Measurements from ENCODE around the gene BANP.
"Not testable (repeated sequence)": the region's sequence is repeated elsewhere in the genome, so short reads cannot be mapped to it uniquely, and the experiment has no call there.

The BANP gene

DNA sequence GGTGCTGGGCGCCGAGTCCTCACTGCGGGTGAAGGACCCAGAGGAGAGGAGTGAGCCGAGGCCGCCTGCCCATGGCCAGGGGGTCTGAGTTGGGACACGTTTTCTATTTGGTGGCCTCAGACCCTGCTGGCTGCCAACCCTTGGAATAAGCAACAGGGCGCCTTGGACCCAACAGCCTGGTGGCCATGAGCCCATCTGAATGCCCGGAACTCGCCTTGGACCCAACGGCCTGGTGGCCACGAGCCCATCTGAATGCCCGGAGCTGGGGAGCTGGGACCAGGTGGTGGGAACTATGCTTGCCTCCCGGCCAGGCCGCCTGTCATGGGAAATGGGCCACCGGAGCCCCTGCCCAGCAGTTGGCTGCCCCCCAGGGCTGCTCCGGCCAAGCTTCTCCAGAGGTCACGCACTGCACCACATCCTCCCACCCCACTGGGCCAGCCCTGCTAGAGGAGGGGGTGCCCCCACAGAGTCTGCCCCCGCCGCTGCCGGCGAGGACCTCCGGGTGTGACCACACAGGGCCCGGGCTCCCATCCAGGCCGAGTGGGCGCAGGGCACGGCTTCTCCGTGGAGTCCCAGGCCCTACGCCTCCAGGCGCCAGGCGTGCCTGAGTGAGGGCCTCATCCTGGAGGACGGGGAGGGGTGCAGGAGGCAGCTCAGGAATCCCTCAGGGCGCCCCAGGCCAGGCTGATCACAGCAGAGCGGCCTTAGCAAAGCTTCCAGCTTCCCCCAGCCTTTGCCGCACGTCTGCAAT lies 140.2 kb downstream of the BANP start:
- DNase-seq (ENCODE audit: extremely low spot score, insufficient read length, low read depth); FAIRE-seq: not testable (repeated sequence)

DNA sequence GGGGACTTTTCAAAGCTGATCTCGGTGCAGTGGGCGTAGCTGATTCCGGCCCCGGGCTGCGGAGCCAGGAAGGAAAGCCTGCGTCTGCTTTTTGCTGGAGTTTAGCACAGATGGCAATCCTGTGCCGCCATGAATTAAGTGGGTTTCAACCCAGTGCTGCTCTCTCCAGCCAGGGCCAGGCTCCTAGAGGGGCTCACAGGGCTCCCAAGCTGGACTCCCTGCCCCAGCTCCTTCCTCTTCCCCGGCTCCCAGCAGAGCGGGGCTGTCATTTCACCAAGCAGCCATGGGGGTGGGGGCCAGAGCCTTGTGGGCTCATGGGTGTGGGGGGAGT lies 140.7 kb downstream of the BANP start:
- DNase-seq (ENCODE audit: extremely low spot score, insufficient read length, low read depth); FAIRE-seq: not testable (repeated sequence)

DNA sequence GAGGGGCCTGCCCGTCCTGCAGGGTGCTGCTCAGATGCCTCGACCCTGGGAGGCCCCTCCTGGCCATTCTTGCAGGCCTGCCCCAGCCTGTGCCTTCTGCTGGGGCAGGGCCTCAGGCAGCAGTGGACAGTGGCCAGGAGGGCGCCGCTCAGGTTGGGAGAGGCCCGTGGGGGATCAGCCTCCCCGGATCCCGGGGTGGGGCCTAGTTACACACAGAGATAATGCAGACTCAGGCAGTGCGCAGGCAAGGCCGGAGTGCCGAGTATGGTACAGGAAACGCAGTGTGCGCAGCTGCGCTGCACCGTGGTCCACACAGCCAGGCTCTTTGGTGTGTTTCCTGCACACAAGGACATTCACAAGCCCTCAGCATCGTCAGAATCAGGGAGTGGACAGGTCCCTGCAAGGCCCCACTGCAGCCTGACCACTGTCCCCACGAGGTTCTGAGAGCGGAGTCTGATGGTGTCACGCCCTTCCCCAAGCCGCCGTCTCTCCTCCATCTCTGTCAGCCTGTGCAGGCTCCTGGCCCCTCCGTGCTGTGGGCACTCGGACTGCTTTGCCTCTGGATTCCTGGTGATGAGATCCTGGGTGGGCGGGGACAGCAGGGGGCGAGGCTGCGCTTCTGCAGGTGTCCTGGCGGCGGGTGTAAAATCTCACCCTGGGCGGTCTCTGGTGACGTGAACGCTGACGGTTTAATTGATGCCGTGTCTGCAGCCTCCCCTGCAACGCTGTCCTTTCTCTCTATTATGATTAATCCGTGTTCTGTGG lies 141.7 kb downstream of the BANP start:
- FAIRE-seq; DNase-seq (ENCODE audit: extremely low spot score, insufficient read length, low read depth): not testable (repeated sequence)

DNA sequence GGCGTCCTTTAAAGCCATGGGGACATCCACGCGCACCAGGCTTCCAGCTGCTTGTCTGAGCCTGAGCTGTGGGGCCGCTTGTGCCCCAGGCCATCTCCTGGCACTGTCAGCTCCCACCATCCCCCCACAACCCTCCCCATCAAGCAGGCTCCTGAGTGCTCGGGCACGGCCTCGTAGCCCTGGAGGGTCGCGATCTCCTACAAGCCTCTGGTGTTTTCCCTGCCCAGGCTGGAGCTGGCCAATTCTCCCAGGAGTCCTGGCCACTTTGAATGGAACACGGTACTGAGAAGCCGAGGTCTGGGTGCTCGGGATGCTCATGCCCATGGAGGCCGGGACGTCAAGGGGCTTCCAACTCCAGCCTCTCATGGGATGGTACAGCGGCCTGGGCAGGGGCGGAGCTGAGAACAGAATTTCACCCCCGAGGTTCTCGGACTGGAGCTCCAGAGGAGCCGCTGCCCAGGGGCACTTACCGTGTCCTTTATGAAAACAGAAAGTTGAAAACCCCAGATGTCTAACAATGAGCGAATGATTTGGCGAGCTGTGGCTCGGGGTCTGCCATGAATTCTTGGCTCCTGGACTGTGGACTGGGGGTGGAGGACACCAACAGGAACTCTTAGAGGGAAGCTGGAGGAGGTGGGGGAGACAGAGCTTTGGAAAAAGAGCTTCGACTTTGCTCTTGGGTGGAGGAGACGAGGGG lies 142.5 kb downstream of the BANP start:
- DNase-seq (ENCODE audit: extremely low spot score, insufficient read length, low read depth); FAIRE-seq: not testable (repeated sequence)

DNA sequence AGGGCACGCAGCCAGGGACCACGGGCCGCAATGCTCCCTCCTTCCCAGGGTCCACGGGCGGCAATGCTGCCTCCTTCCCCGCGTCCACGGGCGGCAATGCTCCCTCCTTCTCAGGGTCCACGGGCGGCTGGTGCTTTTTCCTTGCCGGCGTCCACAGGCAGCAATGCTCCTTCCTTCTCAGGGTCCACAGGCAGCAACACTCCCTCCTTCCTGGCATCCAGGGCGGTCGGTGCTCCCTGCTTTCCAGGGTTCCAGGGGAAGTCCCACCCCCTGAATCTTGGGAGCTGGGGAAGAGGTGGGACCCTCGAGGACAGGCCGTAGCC lies 143.0 kb downstream of the BANP start:
- not testable (repeated sequence) for DNase-seq (ENCODE audit: extremely low spot score, insufficient read length, low read depth); FAIRE-seq

GRCh38 chr16:88094900-88095299 lies 143.7 kb downstream of the BANP start:
- FAIRE-seq; DNase-seq (ENCODE audit: extremely low spot score, insufficient read length, low read depth): not testable (repeated sequence)

DNA sequence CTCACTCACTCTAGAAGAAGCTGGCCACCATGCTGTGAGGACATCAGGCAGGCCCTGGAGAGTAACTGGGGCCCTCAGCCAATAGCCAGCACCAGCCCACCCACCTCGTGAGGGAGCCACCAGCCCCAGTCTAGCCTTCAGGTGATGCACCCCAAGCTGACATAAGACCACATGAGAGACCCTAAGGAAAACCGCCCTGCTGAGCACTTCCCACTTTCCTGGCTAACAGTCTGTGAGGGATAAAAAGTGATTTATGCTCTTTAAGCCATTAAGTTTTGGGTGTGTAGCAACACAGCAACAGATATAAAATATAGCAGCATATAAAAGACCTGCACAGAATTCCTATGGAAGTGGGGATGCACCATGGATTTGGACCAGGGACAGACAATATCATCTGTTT lies 145.4 kb downstream of the BANP start:
- FAIRE-seq; DNase-seq (ENCODE audit: extremely low spot score, insufficient read length, low read depth): not testable (repeated sequence)

- not testable (repeated sequence) for DNase-seq (ENCODE audit: extremely low spot score, insufficient read length, low read depth); FAIRE-seq
Measured at GRCh38 chr16:88098731-88099562, 147.7 kb downstream of the BANP start.

- FAIRE-seq (no peak), DNase-seq (ENCODE audit: extremely low spot score, insufficient read length, low read depth) (no peak)
Measured at GRCh38 chr16:88099563-88099890, 148.3 kb downstream of the BANP start.

GRCh38 chr16:88099956-88100355 lies 148.7 kb downstream of the BANP start:
- not testable (repeated sequence) for FAIRE-seq; DNase-seq (ENCODE audit: extremely low spot score, insufficient read length, low read depth)

DNA sequence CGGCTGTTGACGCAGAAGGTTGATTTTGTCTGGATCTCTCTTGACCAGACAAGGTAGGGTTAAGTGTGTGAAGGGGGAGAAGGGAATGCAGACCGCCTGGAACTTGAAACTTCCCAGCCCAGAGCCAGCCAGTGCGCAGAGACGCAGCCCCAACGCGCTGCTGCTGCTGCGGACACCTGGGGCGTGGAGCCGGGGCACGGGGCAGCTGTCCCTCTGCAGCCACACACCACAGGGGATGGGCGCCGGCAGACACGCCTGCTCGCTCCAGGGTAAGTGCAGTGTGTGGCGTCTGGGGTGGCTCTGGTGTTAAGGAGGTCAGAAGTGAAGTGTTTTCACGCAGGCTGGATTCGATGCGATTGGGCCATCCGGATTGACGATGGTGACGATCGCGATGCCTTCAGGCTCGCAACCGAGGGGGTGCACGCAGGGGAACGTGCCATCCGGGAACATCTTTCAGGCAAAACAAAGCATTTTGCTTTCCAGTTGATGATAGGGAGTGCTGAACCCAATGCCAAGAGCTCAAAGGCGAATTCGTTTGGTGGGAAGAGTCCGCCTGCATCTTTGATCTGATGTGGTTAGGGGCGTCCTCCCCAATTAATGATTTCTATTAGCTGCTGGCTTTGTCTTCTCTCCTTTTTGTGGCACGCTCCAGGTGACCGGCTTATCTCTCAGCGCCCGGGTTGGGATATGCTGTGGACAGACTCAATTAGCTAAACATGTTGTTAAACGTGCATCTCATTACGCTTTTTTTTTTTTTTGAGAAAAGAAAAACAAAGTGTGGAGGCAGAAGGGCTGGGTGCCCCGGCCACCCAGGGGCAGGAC lies 149.8 kb downstream of the BANP start:
- DNase-seq (ENCODE audit: extremely low spot score, insufficient read length, low read depth); FAIRE-seq: not testable (repeated sequence)

- FAIRE-seq; DNase-seq (ENCODE audit: extremely low spot score, insufficient read length, low read depth): not testable (repeated sequence)
Measured at GRCh38 chr16:88101623-88102105, 150.4 kb downstream of the BANP start.

DNA sequence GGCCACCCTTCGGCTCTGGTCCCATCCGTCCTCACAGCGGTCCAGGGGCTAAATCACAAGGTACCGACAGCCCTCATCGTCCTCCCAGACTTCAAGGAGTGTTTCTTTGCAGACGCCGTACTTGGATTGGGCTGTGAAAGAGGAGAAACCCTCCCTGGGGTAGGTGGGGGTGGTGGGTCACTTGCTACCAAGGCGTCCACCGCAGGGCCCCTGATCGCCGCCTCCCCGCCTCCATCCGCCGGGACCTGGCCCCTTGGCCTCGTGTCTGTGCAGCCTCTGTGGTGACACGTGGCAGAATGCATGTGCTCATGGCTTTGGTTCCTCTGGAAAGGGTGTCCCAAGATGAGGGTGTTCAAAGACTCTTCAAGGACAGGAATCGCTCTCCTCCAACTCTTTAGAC lies 151.4 kb downstream of the BANP start:
- DNase-seq (ENCODE audit: extremely low spot score, insufficient read length, low read depth) (no peak), FAIRE-seq (no peak)

- DNase-seq (ENCODE audit: extremely low spot score, insufficient read length, low read depth) (no peak), FAIRE-seq (no peak)
Measured at GRCh38 chr16:88103011-88103410, 151.8 kb downstream of the BANP start.

DNA sequence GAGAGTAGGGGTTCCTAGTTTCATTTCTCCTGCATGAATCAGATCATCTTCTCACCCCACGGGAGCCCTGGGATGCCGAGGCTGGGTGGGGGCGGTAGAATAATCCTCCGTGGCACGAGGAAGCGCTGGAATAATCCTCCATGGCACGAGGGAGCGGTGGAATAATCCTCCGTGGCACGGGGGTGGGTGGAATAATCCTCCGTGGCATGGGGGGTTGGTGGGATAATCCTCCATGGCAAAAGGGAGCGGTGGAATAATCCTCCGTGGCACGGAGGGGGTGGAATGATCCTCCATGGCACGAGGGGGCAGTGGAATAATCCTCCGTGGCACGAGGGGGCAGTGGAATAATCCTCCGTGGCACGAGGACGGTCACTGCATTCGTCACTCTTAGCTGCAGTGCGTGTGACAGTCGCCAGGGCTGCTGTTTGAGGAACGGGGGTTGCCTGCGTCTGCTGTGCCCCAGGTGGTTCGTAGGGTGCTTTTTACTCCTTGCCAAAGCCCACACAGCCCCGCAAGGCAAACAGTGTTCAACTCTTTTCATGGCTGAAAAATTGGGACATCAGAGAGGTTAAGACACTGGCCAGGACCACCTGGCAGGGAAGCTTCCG lies 152.5 kb downstream of the BANP start:
- no peak for FAIRE-seq
- no peak for DNase-seq (ENCODE audit: extremely low spot score, insufficient read length, low read depth)

DNA sequence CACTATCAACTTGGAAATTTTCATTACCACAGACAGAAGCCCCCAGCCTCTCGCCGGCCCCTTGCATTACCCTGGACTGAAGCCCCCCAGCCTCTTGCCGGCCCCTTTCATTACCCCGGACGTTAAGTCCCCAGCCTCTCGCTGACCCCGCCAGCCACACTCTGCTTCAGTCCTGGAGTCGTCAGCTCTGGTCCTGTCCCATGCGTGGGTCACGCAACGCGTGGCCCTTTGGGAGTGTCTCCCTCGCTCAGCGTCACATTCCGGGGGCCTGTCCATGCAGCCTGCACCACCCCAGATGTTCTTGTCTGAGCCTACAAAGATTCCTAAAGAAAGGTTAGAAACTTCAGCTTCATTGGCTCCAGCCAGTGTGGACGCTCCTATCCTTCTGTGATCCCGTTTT lies 153.1 kb downstream of the BANP start:
- FAIRE-seq = not testable (repeated sequence)

DNA sequence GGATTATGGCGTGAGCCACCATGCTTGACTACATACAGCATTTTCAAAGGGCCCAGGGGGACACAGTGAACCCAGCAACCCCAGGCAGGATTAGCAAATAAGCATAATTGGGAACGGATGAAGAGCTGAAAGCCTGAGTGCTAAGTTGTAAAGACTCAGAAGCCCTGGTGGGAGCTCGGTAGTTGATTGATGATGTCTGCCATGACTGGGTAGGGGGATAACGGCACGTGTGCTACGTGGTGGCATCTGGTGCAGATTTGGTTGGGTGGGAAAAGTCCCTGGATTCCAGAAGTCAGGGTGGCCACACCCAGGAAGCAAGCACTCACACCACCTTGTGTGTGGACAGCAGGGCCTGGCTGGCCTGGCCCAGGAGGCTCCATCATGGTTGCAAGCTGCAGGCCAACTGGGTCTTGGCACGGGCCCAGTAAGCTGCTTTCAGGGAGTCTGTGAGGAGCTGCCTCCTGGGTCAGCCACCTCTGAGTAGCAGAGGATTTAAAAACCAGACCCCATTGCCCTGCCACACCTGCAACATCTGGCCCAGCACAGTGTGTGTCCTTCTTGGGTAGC lies 154.4 kb downstream of the BANP start:
- DNase-seq (ENCODE audit: extremely low spot score, insufficient read length, low read depth); FAIRE-seq: not testable (repeated sequence)

More for the DNA sequence above, 153.1 kb downstream of the BANP start:
- not testable (repeated sequence) for DNase-seq (ENCODE audit: extremely low spot score, insufficient read length, low read depth)

DNA sequence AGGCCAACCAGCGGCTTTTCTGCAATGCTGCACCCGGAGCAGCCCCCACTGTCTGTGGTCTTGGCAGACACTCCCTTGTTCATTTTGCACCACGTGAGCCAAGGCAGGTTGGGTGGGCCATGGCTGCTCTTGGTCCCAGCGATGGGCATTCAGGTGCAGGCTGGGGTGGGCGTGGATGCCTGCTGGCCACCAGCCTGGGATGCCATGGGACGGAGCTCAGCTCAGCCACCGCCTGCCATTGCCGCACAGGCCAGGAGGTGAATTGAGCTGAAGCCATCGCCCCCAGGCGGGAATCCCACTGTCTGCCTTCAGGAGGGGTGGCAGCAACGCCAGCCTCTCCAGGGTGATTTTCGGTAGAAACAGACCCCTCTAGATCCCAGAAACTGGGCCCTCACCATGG lies 155.3 kb downstream of the BANP start:
- not testable (repeated sequence) for DNase-seq (ENCODE audit: extremely low spot score, insufficient read length, low read depth); FAIRE-seq

All from GM18507 (cell line).